CD4-positive, alpha-beta T cell (primary cell): ENCODE data around the gene DCAF4. TPM values are rescaled to one million over a fixed set of nuclear protein-coding genes. Genes with fewer than 3 reads are reported as not detected.

Source experiments
- ATAC-seq: fragments of 200-7000 bp; cut with Tn5 transposase; one replicate; pipeline ENCODE4 v1.10.0; 2022; ENCODE audit warnings: mild to moderate bottlenecking; ENCODE audit not compliant: poor library complexity
- CTCF ChIA-PET: fragments of 350-600 bp; sonication (Branson Sonifier 250); formaldehyde crosslinking; loops from one replicate; lab custom pipeline; 2021; ENCODE audit warnings: antibody characterized with exemption, inconsistent platforms; lab: Charles Lee
- POLR2A ChIA-PET: fragments of 350-600 bp; sonication (Branson Sonifier 250); formaldehyde crosslinking; loops from one replicate; lab custom pipeline; 2021; ENCODE audit warnings: antibody characterized with exemption, inconsistent platforms; lab: Charles Lee
- DNase-seq, 14 experiments: peaks; one replicate each; pipeline ENCODE4 v3.0.0-alpha.2; 2013 to 2020; ENCODE audit warnings: mixed read lengths in 2 of 14
- H3K27ac ChIP-seq, 2 donors: one replicate each; pipeline versions ENCODE4 v1.5.1 to v1.7.0; 2013; ENCODE audit warnings: low read length in 2 of 2, low read depth in 1 of 2, mild to moderate bottlenecking in 1 of 2
- H3K27me3 ChIP-seq, 2 experiments: 1 replicate in 1 of 2; 2 replicates in 1 of 2; pipeline versions ENCODE4 v1.6.1 to v1.7.0; 2013; ENCODE audit warnings: low read length in 2 of 2, control low read depth in 1 of 2, mild to moderate bottlenecking in 1 of 2, moderate library complexity in 1 of 2; ENCODE audit not compliant: insufficient read depth in 2 of 2, control insufficient read depth in 1 of 2
- H3K36me3 ChIP-seq: one replicate; pipeline ENCODE4 v1.6.1; 2013; ENCODE audit warnings: low read length, control low read depth; ENCODE audit not compliant: insufficient read depth
- H3K4me1 ChIP-seq: one replicate; pipeline ENCODE4 v1.6.1; 2013; ENCODE audit warnings: low read length, control low read depth; ENCODE audit not compliant: insufficient read depth
- H3K4me3 ChIP-seq: one replicate; pipeline ENCODE4 v1.5.1; 2013; ENCODE audit warnings: mild to moderate bottlenecking, low read length, moderate library complexity
- H3K9me3 ChIP-seq, 2 experiments: 1 replicate in 1 of 2; 2 replicates in 1 of 2; pipeline versions ENCODE4 v1.6.1 to v1.7.0; 2013; ENCODE audit warnings: low read length in 2 of 2, mild to moderate bottlenecking in 2 of 2, control low read depth in 1 of 2, moderate library complexity in 1 of 2; ENCODE audit not compliant: control insufficient read depth in 1 of 2, insufficient read depth in 1 of 2
- H3K27ac Mint-ChIP-seq: one replicate; pipeline ENCODE4 v1.8.0; 2020; ENCODE audit warnings: mixed read lengths
- H3K27me3 Mint-ChIP-seq: one replicate; pipeline ENCODE4 v1.8.0; 2021; ENCODE audit warnings: mixed read lengths
- H3K36me3 Mint-ChIP-seq: one replicate; pipeline ENCODE4 v1.8.0; 2021; ENCODE audit warnings: low read depth, mixed read lengths
- H3K4me1 Mint-ChIP-seq: one replicate; pipeline ENCODE4 v1.8.0; 2021; ENCODE audit warnings: low read depth, mixed read lengths
- H3K4me3 Mint-ChIP-seq: one replicate; pipeline ENCODE4 v1.8.0; 2020; ENCODE audit warnings: mild to moderate bottlenecking, mixed read lengths
- H3K9me3 Mint-ChIP-seq: one replicate; pipeline ENCODE4 v1.8.0; 2020; ENCODE audit warnings: mixed read lengths
- intact Hi-C, 2 experiments: fragments of 100-400 bp; cut with DNase I in 1 of 2; cut with micrococcal nuclease in 1 of 2; formaldehyde crosslinking; loops; one replicate each; pipeline versions ENCODE4 v1.15.1 to v1.9.0; 2023 to 2025; cut with DNase I, micrococcal nuclease
- total RNA-seq, 174 experiments: library from RNA in 2 of 174; stranded (reverse) in 2 of 174; gene quantifications; one replicate each; pipeline ENCODE4 v1.2.3 and lab custom pipeline; 2021 to 2026
- TF ChIP-seq, protein P1 (sequence below): fragments of 200-600 bp; IDR thresholded peaks from one replicate; pipeline ENCODE4 v1.8.0; 2022; ENCODE audit warnings: antibody characterized with exemption, mild to moderate bottlenecking

The DCAF4 gene
- total RNA-seq, 2 experiments from 2014 or later: 20.8 to 22.8 TPM

DNA sequence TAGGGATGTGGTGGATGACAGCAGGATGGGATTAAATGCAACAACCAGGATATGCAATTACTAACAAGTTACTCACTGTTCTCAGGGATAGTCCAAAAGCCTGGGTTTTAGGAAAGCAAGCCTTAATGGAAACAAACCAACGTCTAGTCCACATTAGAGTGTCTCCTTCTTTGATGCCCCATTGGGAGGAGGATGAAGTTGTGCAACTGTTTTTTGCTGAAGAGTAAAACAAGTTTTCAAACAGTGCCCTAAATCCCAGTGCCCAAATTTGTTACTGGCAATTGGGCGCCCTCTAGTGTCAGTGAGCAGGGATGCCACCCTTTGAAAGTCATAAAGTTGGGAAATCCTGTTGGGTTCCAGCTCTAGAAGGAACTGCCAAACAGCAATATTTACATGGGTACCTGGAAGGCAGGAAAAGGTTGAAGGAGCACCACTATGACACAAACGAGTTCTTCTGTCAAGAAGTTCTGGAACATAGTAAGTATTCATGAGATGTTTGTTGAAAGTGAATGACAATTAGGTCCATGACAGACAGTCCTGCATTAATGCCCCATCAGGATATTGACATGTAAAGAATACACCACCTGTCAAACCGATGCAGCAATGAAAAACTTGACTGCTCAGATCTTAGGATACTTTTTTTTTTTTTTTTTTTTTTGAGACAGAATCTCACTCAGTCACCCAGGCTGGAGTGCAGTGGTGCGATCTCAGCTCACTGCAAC lies 21.3 kb upstream of the DCAF4 start:
- no peaks in the 10 kb centered on the region for H3K36me3 Mint-ChIP-seq
- H3K27ac Mint-ChIP-seq: no peak overlapping the region
- DNase-seq: peak in 13 of 14 experiments; percentile 37 to 84 (median 50)
- intact Hi-C loops: loop anchor here (1.0 to 2.0 kb wide), 2 partner anchors 388 to 880 kb away; no protein-coding TSS in a partner anchor
- ChIA-PET CTCF (interaction anchor here (0.5 to 3.2 kb wide), 12 partner anchors 9 to 452 kb away, joined by 3 to 26 read pairs (median 4); partner anchors contain the start of gene DPF3), POLR2A (interaction anchor here (1.0 kb wide), 1 partner anchor 388 kb away, joined by 3 read pairs; no protein-coding TSS in a partner anchor)
- no peak overlapping the region for H3K27ac ChIP-seq
- no peaks in the 10 kb centered on the region for H3K4me1 Mint-ChIP-seq
- no peaks in the 10 kb centered on the region for H3K4me1 ChIP-seq
- H3K9me3 Mint-ChIP-seq: no peaks in the 10 kb centered on the region
- H3K27me3 ChIP-seq: peaks cover 4 to 8% of the 10 kb centered on the region in 2 experiments
- H3K4me3 Mint-ChIP-seq: no peak overlapping the region
- TF ChIP-seq, protein P1, sequence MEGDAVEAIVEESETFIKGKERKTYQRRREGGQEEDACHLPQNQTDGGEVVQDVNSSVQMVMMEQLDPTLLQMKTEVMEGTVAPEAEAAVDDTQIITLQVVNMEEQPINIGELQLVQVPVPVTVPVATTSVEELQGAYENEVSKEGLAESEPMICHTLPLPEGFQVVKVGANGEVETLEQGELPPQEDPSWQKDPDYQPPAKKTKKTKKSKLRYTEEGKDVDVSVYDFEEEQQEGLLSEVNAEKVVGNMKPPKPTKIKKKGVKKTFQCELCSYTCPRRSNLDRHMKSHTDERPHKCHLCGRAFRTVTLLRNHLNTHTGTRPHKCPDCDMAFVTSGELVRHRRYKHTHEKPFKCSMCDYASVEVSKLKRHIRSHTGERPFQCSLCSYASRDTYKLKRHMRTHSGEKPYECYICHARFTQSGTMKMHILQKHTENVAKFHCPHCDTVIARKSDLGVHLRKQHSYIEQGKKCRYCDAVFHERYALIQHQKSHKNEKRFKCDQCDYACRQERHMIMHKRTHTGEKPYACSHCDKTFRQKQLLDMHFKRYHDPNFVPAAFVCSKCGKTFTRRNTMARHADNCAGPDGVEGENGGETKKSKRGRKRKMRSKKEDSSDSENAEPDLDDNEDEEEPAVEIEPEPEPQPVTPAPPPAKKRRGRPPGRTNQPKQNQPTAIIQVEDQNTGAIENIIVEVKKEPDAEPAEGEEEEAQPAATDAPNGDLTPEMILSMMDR: peak; percentile 86
- H3K36me3 ChIP-seq: no peaks in the 10 kb centered on the region
- no peak overlapping the region for H3K4me3 ChIP-seq
- H3K9me3 ChIP-seq: no peaks in the 10 kb centered on the region
- H3K27me3 Mint-ChIP-seq: peaks cover 18% of the 10 kb centered on the region
- ATAC-seq: peak; percentile 79

DNA sequence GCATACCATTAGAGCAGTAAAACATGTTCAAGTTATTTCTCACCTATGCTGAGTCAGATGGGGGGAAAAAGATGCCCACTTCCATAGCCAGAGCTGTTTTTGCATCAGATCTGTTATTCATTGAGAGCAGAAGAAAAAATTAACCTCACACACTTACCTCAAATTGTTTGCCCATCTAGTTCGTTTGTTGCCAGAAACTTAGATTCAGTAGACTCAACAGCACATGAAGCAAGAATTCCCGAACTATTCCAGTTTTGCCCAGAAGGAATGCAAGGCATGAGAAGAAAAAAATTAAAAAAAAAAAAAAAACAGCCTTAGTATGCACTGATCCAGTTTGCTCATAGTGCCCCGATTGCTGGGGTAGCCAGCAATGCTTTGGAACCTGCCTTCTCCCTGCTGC lies 19.9 kb upstream of the DCAF4 start:
- ATAC-seq (no peak), DNase-seq (no peak)
- ChIA-PET POLR2A (no interaction called here), CTCF (interaction anchor here (3.2 kb wide), 1 partner anchor 390 kb away, joined by 26 read pairs; no protein-coding TSS in a partner anchor)
- Histone ChIP-seq H3K4me1 (no peaks in the 10 kb centered on the region), H3K4me3 (no peak overlapping the region), H3K27me3 (peaks cover 4 to 8% of the 10 kb centered on the region in 2 experiments), H3K9me3 (no peaks in the 10 kb centered on the region), H3K36me3 (no peaks in the 10 kb centered on the region), H3K27ac (no peak overlapping the region)
- no peaks in the 10 kb centered on the region for H3K9me3 Mint-ChIP-seq
- H3K27ac Mint-ChIP-seq: no peak overlapping the region
- TF ChIP-seq, protein P1: no peak
- no peaks in the 10 kb centered on the region for H3K36me3 Mint-ChIP-seq
- no peaks in the 10 kb centered on the region for H3K4me1 Mint-ChIP-seq
- H3K27me3 Mint-ChIP-seq: peaks cover 12% of the 10 kb centered on the region
- intact Hi-C loops: no loop called here
- no peak overlapping the region for H3K4me3 Mint-ChIP-seq

DNA sequence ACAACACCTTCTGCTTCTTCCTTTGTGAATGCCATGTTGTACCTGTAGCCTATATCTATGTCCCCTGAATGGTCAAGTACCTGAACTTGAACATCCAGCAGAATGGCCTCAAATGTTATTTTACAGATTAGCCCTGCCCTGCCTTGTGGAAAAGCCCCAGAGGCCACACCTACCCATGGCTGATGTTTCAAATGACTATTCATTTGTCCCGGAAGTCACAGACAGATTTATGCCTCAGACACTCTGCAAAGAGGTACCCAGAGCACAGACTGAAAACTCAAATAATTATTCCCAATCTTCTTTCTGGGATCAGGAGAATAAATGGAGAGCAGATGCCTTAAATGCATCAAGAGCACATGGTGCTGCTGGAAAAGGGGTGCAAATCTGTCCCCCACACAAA lies 19.4 kb upstream of the DCAF4 start:
- ChIA-PET POLR2A (no interaction called here), CTCF (no interaction called here)
- H3K9me3 Mint-ChIP-seq: no peaks in the 10 kb centered on the region
- no peak overlapping the region for H3K4me3 Mint-ChIP-seq
- no peaks in the 10 kb centered on the region for H3K4me1 Mint-ChIP-seq
- no peaks in the 10 kb centered on the region for H3K4me1 ChIP-seq
- no peaks in the 10 kb centered on the region for H3K9me3 ChIP-seq
- intact Hi-C loops: no loop called here
- no peaks in the 10 kb centered on the region for H3K36me3 Mint-ChIP-seq
- DNase-seq (no peak), ATAC-seq (no peak)
- H3K4me3 ChIP-seq: no peak overlapping the region
- TF ChIP-seq, protein P1: no peak
- H3K27me3 Mint-ChIP-seq: peaks cover 12% of the 10 kb centered on the region
- H3K27ac Mint-ChIP-seq: no peak overlapping the region
- H3K36me3 ChIP-seq: no peaks in the 10 kb centered on the region
- no peak overlapping the region for H3K27ac ChIP-seq
- peaks cover 4 to 8% of the 10 kb centered on the region in 2 experiments for H3K27me3 ChIP-seq
